ENCODE results near the gene SNX17. TPM values are rescaled to one million over a fixed set of nuclear protein-coding genes. Genes with fewer than 3 reads are reported as not detected.

The SNX17 gene
- total and polyA plus RNA-seq, 2 of the 13 experiments (the other 11 are each of a cell fraction or from before 2014, with no cell fraction given) = 75.0 to 109 TPM

DNA sequence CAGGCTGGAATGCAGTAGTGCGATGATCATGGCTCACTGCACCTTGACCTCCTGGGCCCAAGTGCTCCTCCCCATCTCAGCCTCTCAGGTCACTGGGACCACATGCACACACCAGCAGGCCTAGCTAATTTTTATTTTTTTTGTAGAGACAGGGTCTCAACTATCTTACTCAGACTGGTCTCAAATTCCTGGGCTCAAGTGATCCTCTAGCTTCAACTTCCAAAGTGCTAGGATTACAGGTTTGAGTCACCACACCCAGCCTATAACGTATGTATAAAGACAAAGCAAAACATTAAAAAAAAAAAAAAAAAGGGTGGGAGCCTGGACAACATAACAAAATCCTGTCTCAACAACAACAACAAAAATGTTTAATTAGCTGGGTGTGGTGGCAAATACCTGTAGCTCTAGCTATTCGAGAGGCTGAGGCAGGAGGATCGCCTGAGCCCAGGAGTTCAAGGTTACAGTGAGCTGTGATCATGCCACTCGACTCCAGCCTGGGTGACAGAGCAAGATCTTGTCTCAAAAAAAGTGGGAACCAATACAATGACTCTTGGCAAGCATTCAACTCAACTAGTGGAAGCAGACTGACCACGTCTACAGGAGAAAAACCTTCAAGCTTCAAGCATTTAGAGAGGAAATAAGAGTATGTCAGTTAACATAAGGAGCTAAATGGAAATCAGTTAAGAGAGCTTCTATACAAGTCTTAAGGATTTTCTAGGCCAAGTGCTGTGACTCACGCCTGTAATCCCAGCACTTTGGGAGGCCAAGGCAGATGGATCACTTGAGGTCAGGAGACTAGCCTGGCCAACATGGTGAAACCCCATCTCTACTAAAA, 16.4 kb upstream of the SNX17 start (continued):
- TF ChIP-seq, protein P1, sequence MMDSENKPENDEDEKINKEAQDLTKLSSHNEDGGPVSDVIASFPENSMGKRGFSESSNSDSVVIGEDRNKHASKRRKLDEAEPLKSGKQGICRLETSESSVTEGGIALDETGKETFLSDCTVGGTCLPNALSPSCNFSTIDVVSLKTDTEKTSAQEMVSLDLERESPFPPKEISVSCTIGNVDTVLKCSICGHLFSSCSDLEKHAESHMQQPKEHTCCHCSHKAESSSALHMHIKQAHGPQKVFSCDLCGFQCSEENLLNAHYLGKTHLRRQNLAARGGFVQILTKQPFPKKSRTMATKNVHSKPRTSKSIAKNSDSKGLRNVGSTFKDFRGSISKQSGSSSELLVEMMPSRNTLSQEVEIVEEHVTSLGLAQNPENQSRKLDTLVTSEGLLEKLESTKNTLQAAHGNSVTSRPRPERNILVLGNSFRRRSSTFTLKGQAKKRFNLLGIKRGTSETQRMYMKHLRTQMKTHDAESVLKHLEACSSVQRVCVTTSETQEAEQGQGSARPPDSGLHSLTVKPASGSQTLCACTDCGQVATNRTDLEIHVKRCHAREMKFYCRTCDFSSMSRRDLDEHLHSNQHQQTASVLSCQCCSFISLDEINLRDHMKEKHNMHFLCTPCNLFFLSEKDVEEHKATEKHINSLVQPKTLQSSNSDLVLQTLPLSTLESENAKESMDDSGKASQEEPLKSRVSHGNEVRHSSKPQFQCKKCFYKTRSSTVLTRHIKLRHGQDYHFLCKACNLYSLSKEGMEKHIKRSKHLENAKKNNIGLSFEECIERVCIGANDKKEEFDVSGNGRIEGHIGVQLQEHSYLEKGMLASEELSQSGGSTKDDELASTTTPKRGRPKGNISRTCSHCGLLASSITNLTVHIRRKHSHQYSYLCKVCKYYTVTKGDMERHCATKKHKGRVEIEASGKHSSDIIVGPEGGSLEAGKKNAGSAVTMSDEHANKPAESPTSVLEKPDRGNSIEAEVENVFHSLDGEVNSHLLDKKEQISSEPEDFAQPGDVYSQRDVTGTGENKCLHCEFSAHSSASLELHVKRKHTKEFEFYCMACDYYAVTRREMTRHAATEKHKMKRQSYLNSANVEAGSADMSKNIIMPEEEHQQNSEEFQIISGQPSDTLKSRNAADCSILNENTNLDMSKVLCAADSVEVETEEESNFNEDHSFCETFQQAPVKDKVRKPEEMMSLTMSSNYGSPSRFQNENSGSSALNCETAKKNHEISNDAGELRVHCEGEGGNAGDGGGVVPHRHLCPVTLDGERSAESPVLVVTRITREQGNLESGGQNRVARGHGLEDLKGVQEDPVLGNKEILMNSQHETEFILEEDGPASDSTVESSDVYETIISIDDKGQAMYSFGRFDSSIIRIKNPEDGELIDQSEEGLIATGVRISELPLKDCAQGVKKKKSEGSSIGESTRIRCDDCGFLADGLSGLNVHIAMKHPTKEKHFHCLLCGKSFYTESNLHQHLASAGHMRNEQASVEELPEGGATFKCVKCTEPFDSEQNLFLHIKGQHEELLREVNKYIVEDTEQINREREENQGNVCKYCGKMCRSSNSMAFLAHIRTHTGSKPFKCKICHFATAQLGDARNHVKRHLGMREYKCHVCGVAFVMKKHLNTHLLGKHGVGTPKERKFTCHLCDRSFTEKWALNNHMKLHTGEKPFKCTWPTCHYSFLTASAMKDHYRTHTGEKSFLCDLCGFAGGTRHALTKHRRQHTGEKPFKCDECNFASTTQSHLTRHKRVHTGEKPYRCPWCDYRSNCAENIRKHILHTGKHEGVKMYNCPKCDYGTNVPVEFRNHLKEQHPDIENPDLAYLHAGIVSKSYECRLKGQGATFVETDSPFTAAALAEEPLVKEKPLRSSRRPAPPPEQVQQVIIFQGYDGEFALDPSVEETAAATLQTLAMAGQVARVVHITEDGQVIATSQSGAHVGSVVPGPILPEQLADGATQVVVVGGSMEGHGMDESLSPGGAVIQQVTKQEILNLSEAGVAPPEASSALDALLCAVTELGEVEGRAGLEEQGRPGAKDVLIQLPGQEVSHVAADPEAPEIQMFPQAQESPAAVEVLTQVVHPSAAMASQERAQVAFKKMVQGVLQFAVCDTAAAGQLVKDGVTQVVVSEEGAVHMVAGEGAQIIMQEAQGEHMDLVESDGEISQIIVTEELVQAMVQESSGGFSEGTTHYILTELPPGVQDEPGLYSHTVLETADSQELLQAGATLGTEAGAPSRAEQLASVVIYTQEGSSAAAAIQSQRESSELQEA (CRISPR knock-in tag; IDR thresholded peaks at IDR 0.05; ENCODE audit: not compliant biosample characterization) = no peak
- TF ChIP-seq, protein P2, sequence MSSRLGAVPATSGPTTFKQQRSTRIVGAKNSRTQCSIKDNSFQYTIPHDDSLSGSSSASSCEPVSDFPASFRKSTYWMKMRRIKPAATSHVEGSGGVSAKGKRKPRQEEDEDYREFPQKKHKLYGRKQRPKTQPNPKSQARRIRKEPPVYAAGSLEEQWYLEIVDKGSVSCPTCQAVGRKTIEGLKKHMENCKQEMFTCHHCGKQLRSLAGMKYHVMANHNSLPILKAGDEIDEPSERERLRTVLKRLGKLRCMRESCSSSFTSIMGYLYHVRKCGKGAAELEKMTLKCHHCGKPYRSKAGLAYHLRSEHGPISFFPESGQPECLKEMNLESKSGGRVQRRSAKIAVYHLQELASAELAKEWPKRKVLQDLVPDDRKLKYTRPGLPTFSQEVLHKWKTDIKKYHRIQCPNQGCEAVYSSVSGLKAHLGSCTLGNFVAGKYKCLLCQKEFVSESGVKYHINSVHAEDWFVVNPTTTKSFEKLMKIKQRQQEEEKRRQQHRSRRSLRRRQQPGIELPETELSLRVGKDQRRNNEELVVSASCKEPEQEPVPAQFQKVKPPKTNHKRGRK (CRISPR knock-in tag; IDR thresholded peaks at IDR 0.05) = no peak
- TF ChIP-seq, protein P3, sequence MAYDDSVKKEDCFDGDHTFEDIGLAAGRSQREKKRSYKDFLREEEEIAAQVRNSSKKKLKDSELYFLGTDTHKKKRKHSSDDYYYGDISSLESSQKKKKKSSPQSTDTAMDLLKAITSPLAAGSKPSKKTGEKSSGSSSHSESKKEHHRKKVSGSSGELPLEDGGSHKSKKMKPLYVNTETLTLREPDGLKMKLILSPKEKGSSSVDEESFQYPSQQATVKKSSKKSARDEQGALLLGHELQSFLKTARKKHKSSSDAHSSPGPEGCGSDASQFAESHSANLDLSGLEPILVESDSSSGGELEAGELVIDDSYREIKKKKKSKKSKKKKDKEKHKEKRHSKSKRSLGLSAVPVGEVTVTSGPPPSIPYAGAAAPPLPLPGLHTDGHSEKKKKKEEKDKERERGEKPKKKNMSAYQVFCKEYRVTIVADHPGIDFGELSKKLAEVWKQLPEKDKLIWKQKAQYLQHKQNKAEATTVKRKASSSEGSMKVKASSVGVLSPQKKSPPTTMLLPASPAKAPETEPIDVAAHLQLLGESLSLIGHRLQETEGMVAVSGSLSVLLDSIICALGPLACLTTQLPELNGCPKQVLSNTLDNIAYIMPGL (CRISPR knock-in tag; IDR thresholded peaks at IDR 0.05; ENCODE audit: borderline replicate concordance in 1 of 2, low read depth in 1 of 2) = peak; percentile 29 to 35; a peak in 1 of 4 replicates
- no peak for TF ChIP-seq ZNF337 (CRISPR knock-in tag; IDR thresholded peaks at IDR 0.05; ENCODE audit: borderline replicate concordance, low read depth)
- TF ChIP-seq RBM39 (IDR thresholded peaks at IDR 0.05; ENCODE audit: low read depth, low read length, poor library complexity, severe bottlenecking) = no peak
- no peak; the same call in none of the 2 replicates for TF ChIP-seq THAP11 (CRISPR knock-in tag; IDR thresholded peaks at IDR 0.05)
- no peak for TF ChIP-seq ZNF615 (CRISPR knock-in tag; IDR thresholded peaks at IDR 0.05; ENCODE audit: borderline replicate concordance)
- no peak for TF ChIP-seq SUZ12 (IDR thresholded peaks at IDR 0.05; ENCODE audit: low read depth, low read length)
- 0 out of 2 replicates have a peak, but pooled peaks have one; percentile 19 for TF ChIP-seq ZNF567 (CRISPR knock-in tag; IDR thresholded peaks at IDR 0.05; ENCODE audit: borderline replicate concordance)
- TF ChIP-seq MED1 (CRISPR knock-in tag; IDR thresholded peaks at IDR 0.05) = peak; percentile 61; the same call in 1 of the 2 replicates
- TF ChIP-seq YEATS2 (CRISPR knock-in tag; IDR thresholded peaks at IDR 0.05; ENCODE audit: borderline replicate concordance) = no peak; the same call in 1 of the 2 replicates
- no peak for TF ChIP-seq U2AF1 (optimal IDR thresholded peaks at IDR 0.05; ENCODE audit: low read depth, low read length)
- TF ChIP-seq CENPX (CRISPR knock-in tag; IDR thresholded peaks at IDR 0.05) = no peak
- no peak for TF ChIP-seq MEF2D (CRISPR knock-in tag; IDR thresholded peaks at IDR 0.05)
- TF ChIP-seq ZNF678 (CRISPR knock-in tag; IDR thresholded peaks at IDR 0.05) = peak; percentile 54; the same call in 1 of the 2 replicates
- TF ChIP-seq GLI4 (CRISPR knock-in tag; IDR thresholded peaks at IDR 0.05; ENCODE audit: borderline replicate concordance) = peak; percentile 20; the same call in 1 of the 2 replicates

Data from HepG2 (cell line).